Subcutaneous adipose tissue (tissue), 4 donors: Measurements from ENCODE around the gene PANK2. TPM values are rescaled to one million over a fixed set of nuclear protein-coding genes. Genes with fewer than 3 reads are reported as not detected.

Experiments
- total RNA-seq, 4 donors: library from RNA; depleted of rRNA; stranded (reverse); fragments of >200 nt; gene quantifications; one replicate each; pipeline ENCODE4 v1.1.0, GENCODE V29; 2016
- TF ChIP-seq, protein P1 (sequence below): fragments of 450-650 bp; IDR thresholded peaks from one replicate; pipeline ENCODE4 v1.5.1; 2016; ENCODE audit warnings: low read depth, mild to moderate bottlenecking, control low read depth, antibody characterized with exemption, moderate library complexity

Gene PANK2
- total RNA-seq, 4 donors from 2014 or later = 31.3 to 59.5 (median 47.6) TPM

DNA sequence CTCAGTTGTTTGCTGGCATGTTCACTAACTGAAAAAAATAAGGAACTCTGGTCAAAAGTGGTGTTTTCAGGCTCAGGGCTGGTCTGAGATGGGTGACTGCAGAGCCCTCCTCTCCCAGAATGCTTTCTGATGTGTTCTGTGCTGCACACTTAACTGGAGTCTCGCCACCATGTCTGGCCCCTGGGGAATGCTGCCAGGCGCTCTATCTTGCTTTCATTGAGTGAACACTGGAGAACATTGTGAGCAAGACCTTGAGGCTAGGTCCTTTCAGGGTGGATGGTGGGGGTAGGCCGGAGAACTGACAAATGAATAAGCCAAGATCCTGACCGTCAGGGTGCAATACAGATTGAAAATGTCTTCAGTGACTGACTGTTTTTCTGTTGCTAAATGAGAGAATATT lies 19.5 kb downstream of the PANK2 start:
- TF ChIP-seq, protein P1, sequence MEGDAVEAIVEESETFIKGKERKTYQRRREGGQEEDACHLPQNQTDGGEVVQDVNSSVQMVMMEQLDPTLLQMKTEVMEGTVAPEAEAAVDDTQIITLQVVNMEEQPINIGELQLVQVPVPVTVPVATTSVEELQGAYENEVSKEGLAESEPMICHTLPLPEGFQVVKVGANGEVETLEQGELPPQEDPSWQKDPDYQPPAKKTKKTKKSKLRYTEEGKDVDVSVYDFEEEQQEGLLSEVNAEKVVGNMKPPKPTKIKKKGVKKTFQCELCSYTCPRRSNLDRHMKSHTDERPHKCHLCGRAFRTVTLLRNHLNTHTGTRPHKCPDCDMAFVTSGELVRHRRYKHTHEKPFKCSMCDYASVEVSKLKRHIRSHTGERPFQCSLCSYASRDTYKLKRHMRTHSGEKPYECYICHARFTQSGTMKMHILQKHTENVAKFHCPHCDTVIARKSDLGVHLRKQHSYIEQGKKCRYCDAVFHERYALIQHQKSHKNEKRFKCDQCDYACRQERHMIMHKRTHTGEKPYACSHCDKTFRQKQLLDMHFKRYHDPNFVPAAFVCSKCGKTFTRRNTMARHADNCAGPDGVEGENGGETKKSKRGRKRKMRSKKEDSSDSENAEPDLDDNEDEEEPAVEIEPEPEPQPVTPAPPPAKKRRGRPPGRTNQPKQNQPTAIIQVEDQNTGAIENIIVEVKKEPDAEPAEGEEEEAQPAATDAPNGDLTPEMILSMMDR = no peak

DNA sequence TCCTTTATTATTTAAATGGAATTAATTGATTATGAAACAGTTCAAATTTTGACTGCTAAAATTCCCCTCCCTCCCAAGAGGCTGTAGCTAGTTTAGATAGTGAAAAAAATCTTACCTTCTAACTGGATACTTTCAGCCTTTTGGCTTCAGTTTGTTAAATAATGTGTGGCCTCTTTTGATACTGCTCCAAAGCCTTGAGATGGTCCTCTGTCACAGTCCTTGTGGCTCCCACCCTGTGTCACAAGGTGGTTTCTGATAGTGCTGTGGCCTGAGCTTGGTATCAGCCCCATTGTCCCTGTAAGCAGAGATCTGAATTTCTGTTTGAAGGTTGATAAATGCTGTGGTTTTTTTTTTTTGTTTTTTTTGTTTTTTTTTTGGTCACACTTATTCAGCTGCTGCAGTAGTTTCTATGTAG lies 20.8 kb downstream of the PANK2 start:
- TF ChIP-seq, protein P1 = no peak

DNA sequence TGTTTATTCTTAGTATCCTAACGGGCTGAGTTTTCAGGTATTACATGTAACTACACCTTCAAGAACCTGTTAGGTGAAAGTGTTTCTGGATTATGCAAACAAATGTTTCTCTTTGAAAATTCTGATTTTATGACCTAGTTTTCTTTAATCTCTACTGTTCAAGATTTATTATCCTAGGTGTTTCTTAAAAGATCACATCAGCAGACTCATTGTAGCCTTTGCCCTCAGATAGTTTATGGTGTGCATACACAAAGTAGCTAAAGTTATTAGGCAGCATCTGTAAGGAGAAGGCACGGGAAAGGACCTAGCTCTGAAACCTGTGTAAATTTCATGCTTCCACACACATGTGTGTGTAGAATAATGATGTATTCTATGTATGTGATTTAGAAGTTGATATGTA lies 21.7 kb downstream of the PANK2 start:
- TF ChIP-seq, protein P1 = no peak

DNA sequence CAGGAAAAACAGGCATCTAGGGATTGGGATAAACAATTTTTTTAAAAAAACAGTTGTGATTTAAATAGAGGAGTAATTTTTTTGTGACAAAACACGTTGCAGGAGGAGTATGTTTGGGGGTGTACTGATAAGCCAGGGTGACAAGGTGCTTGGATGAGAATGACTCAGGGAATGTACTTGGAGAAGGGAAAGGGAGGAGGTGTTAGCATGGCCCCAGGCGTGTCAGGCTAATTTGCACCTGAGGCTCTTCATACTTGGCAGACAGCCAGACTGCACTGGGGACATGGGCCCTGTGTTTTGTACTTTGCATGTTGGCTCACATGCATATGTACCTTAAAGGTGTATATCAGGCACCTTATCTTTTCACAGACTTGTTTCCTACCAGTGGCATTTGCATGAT lies 22.8 kb downstream of the PANK2 start:
- TF ChIP-seq, protein P1 = no peak

DNA sequence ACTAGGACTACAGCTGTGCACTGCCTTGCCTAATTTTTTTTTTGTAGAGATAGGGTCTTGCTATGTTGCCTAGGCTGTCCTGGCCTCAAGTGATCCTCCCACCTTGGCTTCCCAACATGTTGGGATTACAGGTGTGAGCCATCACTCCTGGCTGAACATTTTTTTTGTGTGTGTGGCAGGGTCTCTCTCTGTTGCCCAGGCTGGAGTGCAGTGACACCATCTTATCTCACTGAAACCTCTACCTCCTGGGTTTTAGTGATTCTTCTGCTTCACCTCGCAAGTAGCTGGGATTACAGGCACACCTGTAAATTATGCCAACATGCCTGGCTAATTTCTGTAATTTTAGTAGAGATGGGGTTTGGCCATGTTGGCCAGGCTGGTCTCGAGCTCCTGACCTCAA lies 25.3 kb downstream of the PANK2 start:
- TF ChIP-seq, protein P1 = no peak

DNA sequence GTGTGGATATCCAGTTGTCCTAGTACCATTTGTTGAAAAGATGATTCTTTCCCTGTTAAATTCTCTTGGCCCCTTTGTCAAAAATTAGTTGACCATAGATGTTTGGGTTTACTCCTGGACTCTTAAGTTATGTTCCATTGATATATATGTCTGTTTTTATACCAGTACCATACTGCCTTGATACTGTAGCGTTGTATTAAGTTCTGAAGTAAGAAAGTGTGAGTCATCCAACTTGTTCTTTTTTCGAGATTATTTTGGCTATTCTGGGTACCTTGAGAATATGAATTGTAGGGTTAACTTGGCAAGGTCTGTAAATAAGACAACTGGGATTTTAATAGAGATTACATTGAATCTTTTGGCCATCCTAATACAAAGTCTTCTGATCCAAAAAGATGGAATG lies 26.5 kb downstream of the PANK2 start:
- TF ChIP-seq, protein P1 = no peak

DNA sequence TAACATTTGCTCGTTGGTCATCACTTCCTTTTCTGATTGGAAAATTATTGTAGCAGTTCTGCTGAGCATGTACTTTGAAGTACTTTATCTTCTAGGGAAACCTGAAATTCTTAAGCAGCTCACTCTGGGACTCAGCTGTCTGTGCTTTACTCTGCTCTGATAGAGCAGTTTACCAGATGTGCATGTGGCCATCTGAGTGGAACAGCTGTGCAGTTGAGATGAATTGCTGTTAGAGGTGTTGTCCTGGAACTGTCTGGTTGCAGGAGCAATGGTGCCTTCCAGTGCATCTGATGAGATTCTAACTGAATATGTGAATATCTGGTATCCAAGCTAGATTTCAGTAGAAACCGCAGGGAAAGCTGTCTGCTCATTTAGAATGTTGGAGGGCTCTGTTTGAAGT lies 27.2 kb downstream of the PANK2 start:
- TF ChIP-seq, protein P1 = no peak
